Colonic mucosa (tissue), 4 donors: ENCODE results near the gene FARSA. TPM values are rescaled to one million over a fixed set of nuclear protein-coding genes. Genes with fewer than 3 reads are reported as not detected.
"Not testable (repeated sequence)": the region's sequence is repeated elsewhere in the genome, so short reads cannot be mapped to it uniquely, and the experiment has no call there.

Source experiments
- DNase-seq: peaks from one replicate; pipeline ENCODE4 v3.0.0-alpha.2; 2020
- H3K27ac ChIP-seq: fragments of 200-600 bp; one replicate; pipeline ENCODE4 v1.8.0; 2021
- H3K27me3 ChIP-seq: fragments of 200-600 bp; one replicate; pipeline ENCODE4 v1.8.0; 2021
- H3K36me3 ChIP-seq: fragments of 200-600 bp; one replicate; pipeline ENCODE4 v1.8.0; 2021
- H3K4me1 ChIP-seq: fragments of 200-600 bp; one replicate; pipeline ENCODE4 v1.8.0; 2021; ENCODE audit warnings: mild to moderate bottlenecking
- H3K4me3 ChIP-seq: fragments of 200-600 bp; one replicate; pipeline ENCODE4 v1.8.0; 2021
- H3K9ac ChIP-seq, 2 donors: one replicate each; pipeline ENCODE4 v1.7.0; 2013; ENCODE audit warnings: control low read depth in 2 of 2, low read depth in 2 of 2, low read length in 2 of 2
- H3K9me3 ChIP-seq: fragments of 200-600 bp; one replicate; pipeline ENCODE4 v1.8.0; 2021
- CTCF ChIP-seq: fragments of 200-600 bp; IDR thresholded peaks from one replicate; pipeline ENCODE4 v1.8.0; 2022; ENCODE audit warnings: antibody characterized with exemption, mild to moderate bottlenecking
- intact Hi-C: fragments of 100-400 bp; cut with DNase I; formaldehyde crosslinking; loops from one replicate; pipeline ENCODE4 v1.14.1; 2022
- total RNA-seq, 2 donors: library from RNA; stranded (reverse); fragmentation: NEBNext Ultra II Directional in 1 of 2; extraction: Animal tissue kit (Norgen Biotek cat#: 25700) in 1 of 2; gene quantifications; one replicate each; pipeline ENCODE4 v1.2.1, GENCODE V29; 2021
- donor health status: healthy.
- donor health status: DM: no; HTN: no; CAD: no.
- donor health status: DM: no; HTN: no; CAD: no.

Gene FARSA
- total RNA-seq, 2 donors from 2014 or later = 46.9 to 111 TPM

DNA sequence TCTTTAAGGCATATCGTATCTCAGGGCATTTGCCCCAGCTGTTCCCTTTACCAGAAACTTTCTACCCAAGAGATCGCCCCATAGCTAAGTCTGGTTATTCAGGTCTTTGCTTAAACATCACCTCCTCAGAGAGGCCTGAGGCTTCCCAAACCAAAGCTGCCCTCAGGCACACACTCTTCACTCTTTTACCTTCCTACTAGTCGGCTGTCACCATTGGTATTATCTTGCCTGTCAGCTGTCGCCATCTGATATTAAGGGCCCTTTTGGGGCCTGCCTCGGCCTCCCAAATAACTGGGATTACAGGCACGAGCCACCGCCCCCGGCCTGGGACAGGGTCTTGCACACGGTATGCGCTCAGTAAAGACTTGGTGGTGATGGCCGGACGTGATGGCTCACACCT lies 22.5 kb upstream of the FARSA start:
- H3K9me3 ChIP-seq = no peaks in the 10 kb centered on the region
- H3K36me3 ChIP-seq = peaks cover 3% of the 10 kb centered on the region
- H3K4me3 ChIP-seq = peak overlapping the region; percentile 99
- peaks cover 6% of the 10 kb centered on the region for H3K4me1 ChIP-seq
- peak overlapping the region in 1 of 2 donors; percentile 39 for H3K9ac ChIP-seq
- TF ChIP-seq CTCF = no peak
- no peaks in the 10 kb centered on the region for H3K27me3 ChIP-seq
- DNase-seq = no peak
- intact Hi-C loops = no loop called here
- peak overlapping the region; percentile 83 for H3K27ac ChIP-seq

DNA sequence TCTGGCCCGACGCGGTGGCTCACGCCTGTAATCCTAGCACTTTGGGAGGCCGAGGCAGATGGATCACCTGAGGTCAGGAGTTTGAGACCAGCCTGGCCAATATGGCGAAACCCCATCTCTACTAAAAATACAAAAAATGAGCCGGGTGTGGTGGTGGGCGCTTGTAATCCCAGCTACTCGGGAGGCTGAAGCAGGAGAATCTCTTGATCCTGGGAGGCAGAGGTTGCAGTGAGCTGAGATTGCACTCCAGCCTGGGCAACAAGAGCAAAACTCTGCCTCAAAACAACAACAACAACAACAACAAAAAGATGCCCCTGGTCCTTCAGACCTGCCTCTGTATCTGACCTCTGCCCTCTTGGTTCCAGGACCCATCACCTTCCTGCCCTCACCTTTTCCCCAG lies 22.1 kb upstream of the FARSA start:
- DNase-seq, H3K9ac ChIP-seq, H3K27ac ChIP-seq, H3K4me3 ChIP-seq, H3K36me3 ChIP-seq, H3K27me3 ChIP-seq, H3K4me1 ChIP-seq, intact Hi-C loops, H3K9me3 ChIP-seq: not testable (repeated sequence)

- H3K27me3 ChIP-seq = no peaks in the 10 kb centered on the region
- TF ChIP-seq CTCF = no peak
- H3K27ac ChIP-seq = peak overlapping the region; percentile 47
- no peak overlapping the region for H3K4me3 ChIP-seq
- H3K36me3 ChIP-seq = peaks cover 3% of the 10 kb centered on the region
- peaks cover 6% of the 10 kb centered on the region for H3K4me1 ChIP-seq
- H3K9ac ChIP-seq = no peak overlapping the region
- peak; percentile 36 for DNase-seq
- H3K9me3 ChIP-seq = no peaks in the 10 kb centered on the region
- intact Hi-C loops = no loop called here
These were observed 21.1 kb upstream of the FARSA start for GRCh38 chr19:12954612-12954962.

DNA sequence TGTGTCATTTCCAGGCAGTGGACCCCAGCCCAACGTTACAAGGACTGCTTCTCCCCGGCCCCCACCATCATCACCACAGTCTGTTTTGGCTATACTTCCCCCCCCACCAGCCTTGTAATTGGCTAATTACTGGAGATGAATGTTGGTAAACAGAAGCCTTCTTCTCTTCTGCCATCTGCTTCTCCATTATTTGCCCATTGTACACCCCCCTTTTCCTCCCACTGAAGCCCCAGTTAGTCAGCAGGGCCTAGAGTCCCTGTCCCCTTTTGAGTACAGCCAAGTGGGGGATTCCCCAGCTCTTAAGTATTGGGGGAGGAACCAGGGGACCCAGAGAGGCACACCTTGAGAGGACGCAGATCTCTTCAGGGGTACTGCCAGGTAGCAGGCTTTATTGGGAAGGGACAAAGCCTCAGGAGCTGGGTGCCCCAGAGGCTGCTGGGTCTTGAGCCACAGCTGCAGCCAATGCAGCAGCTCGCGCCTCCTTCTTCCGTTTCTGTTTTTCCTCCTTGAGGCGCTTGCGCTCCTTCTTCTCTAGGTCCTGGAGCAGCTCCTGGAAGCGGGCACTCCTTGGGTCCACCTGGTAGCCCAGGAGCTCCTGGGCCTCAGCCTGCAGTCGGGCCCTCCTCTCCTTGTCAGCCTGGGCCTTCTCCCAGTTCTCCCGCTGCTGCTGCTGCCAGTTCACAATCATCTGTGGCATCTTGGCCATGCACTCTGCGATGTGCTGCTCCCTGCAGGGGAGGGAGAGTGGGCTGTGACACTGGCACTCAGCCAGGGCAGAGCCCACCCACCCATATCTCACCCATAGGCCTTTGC lies 20.5 kb upstream of the FARSA start:
- peaks cover 6% of the 10 kb centered on the region for H3K4me1 ChIP-seq
- no peak overlapping the region for H3K4me3 ChIP-seq
- no peak for TF ChIP-seq CTCF
- peaks cover 7% of the 10 kb centered on the region for H3K36me3 ChIP-seq
- no peaks in the 10 kb centered on the region for H3K27me3 ChIP-seq
- DNase-seq = no peak
- peak overlapping the region; percentile 47 for H3K27ac ChIP-seq
- H3K9ac ChIP-seq = no peak overlapping the region
- H3K9me3 ChIP-seq = no peaks in the 10 kb centered on the region
- intact Hi-C loops = no loop called here

- no peak overlapping the region for H3K9ac ChIP-seq
- intact Hi-C loops = no loop called here
- no peaks in the 10 kb centered on the region for H3K9me3 ChIP-seq
- no peak overlapping the region for H3K4me3 ChIP-seq
- H3K27ac ChIP-seq = peak overlapping the region; percentile 6
- no peaks in the 10 kb centered on the region for H3K27me3 ChIP-seq
- no peak for DNase-seq
- peaks cover 6% of the 10 kb centered on the region for H3K4me1 ChIP-seq
- no peak for TF ChIP-seq CTCF
- peaks cover 12% of the 10 kb centered on the region for H3K36me3 ChIP-seq
These were observed 19.8 kb upstream of the FARSA start for GRCh38 chr19:12953138-12953798.
